ENCODE measurements around the gene ANO4. TPM values are rescaled to one million over a fixed set of nuclear protein-coding genes. Genes with fewer than 3 reads are reported as not detected.

ANO4 gene
- total RNA-seq, 3 donors from 2014 or later (not counting 1 experiment from before 2014, with no cell fraction given): not detected

DNA sequence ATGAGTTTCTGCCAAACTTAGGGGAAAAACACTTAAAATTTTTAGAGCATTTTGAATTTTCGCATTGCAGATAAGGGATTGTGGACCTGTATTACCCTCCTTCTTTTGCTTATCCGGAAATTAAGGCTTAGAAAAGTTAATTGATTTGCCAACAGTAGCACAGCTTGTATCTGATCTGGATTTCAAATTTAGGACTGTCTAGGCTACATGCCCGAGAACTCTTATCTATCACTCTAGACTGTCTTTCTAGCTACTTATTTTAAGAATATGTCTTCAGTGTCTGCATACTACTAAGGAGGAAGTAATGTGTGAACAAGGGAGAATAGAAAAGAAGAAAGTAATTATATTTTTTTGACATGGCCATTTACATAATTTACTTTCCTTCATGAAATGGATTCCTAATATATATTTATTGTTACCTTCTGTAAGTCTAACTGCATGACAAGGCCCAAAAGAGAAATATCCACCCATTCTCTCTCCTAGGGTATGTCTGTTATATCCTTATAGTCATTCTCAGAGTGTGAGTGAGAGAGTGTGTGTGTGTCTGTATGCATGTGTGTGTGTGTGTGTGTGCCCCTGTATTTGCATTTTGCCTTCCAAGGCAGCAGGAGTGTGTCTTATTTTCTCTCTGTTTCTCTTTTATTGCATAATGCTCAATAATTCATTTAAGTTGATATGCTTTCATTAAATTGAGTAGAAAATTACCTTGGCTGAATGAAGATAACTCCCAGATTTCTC lies 283.4 kb downstream of the ANO4 start:
- H3K36me3 Mint-ChIP-seq: no peaks in the 10 kb centered on the region
- no peaks in the 10 kb centered on the region for H3K27me3 ChIP-seq (ENCODE audit: control insufficient read depth, insufficient read depth, low read length)
- 89% methylated on average over 2 of the region's 3 CpGs for WGBS (ENCODE audit: insufficient coverage)
- no peak overlapping the region for H3K27ac ChIP-seq (ENCODE audit: low read length)
- no peak overlapping the region for H3K4me3 Mint-ChIP-seq
- peaks cover 0 to 2% of the 10 kb centered on the region in 2 donors for H3K27me3 Mint-ChIP-seq (ENCODE audit: low read depth in 2 of 2)
- TF ChIP-seq, protein P1, sequence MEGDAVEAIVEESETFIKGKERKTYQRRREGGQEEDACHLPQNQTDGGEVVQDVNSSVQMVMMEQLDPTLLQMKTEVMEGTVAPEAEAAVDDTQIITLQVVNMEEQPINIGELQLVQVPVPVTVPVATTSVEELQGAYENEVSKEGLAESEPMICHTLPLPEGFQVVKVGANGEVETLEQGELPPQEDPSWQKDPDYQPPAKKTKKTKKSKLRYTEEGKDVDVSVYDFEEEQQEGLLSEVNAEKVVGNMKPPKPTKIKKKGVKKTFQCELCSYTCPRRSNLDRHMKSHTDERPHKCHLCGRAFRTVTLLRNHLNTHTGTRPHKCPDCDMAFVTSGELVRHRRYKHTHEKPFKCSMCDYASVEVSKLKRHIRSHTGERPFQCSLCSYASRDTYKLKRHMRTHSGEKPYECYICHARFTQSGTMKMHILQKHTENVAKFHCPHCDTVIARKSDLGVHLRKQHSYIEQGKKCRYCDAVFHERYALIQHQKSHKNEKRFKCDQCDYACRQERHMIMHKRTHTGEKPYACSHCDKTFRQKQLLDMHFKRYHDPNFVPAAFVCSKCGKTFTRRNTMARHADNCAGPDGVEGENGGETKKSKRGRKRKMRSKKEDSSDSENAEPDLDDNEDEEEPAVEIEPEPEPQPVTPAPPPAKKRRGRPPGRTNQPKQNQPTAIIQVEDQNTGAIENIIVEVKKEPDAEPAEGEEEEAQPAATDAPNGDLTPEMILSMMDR (IDR thresholded peaks at IDR 0.05): no peak
- intact Hi-C loops (cut with micrococcal nuclease): no loop called here
- H3K27ac Mint-ChIP-seq: no peak overlapping the region
- peaks cover 4% of the 10 kb centered on the region in 2 donors for H3K9me3 Mint-ChIP-seq
- H3K9me3 ChIP-seq (ENCODE audit: control insufficient read depth, insufficient read depth, low read length): no peaks in the 10 kb centered on the region
- no peaks in the 10 kb centered on the region for H3K4me1 Mint-ChIP-seq
- ATAC-seq (no peak), DNase-seq (no peak)
- no peaks in the 10 kb centered on the region for H3K36me3 ChIP-seq (ENCODE audit: control insufficient read depth, insufficient read depth, low read length)
- H3K4me1 ChIP-seq (ENCODE audit: control insufficient read depth, insufficient read depth, low read length): no peaks in the 10 kb centered on the region
- H3K4me3 ChIP-seq (ENCODE audit: low read length): no peak overlapping the region

DNA sequence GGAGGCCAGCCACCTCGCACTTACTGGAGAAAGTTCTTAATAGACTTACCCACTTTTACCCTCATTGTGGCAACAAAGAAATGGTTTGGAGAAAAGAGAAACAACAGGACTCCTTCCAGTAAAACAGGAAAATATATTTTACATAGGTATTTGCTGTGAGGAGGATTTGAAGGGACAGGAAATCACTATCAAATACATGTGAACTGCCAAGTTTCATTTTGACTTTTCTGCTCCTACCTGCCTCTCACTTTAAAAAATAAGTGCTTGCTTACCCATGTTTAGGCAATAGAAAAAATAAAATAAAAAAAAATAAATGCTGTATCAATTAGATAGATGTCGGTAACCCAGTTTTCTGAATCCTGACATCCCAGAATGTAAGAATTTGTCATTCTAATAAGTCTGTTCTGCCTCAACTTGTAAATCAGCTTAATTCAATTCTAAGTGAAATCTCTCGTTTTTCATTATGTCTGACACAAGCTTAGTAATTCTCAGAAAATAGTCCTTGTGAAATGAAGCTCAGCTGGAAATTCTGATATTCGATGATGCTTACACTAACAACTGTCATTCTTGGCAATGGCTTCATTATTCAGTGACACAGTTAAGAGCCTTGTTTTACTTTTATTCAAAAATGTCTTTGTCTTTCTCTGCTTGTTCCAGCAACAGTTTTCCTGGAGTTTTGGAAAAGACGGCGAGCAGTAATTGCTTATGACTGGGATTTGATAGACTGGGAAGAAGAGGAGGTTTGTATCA lies 284.1 kb downstream of the ANO4 start:
- Histone ChIP-seq H3K27me3 (ENCODE audit: control insufficient read depth, insufficient read depth, low read length) (no peaks in the 10 kb centered on the region), H3K9me3 (ENCODE audit: control insufficient read depth, insufficient read depth, low read length) (no peaks in the 10 kb centered on the region), H3K36me3 (ENCODE audit: control insufficient read depth, insufficient read depth, low read length) (no peaks in the 10 kb centered on the region), H3K4me1 (ENCODE audit: control insufficient read depth, insufficient read depth, low read length) (no peaks in the 10 kb centered on the region), H3K27ac (ENCODE audit: low read length) (no peak overlapping the region), H3K4me3 (ENCODE audit: low read length) (no peak overlapping the region)
- ATAC-seq (no peak), DNase-seq (no peak)
- H3K27ac Mint-ChIP-seq: no peak overlapping the region
- no peaks in the 10 kb centered on the region for H3K4me1 Mint-ChIP-seq
- peaks cover 0 to 2% of the 10 kb centered on the region in 2 donors for H3K27me3 Mint-ChIP-seq (ENCODE audit: low read depth in 2 of 2)
- no peaks in the 10 kb centered on the region for H3K36me3 Mint-ChIP-seq
- TF ChIP-seq, protein P1 (IDR thresholded peaks at IDR 0.05): no peak
- peaks cover 4% of the 10 kb centered on the region in 2 donors for H3K9me3 Mint-ChIP-seq
- H3K4me3 Mint-ChIP-seq: no peak overlapping the region
- intact Hi-C loops (cut with micrococcal nuclease): no loop called here
- WGBS (ENCODE audit: insufficient coverage): 91% methylated on average over 5 of the region's 6 CpGs

DNA sequence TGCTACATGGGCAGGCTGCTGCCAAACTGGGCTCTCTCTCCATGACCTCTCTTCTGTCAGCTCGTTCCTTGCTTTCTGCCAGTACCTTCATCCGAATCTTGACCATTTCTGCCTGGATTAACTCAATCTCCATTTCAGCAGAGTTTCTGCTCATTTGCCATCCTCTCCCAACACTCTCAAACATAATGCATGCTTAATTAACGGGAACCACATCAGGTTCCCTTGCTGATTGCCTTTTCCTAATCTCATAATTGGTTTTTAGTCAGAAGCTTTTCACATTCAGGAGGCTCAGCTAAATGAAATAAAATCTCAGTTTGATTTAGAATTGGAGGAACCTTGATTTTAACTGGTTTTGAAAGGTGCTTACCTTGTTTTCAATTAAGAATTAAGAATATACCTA lies 288.1 kb downstream of the ANO4 start:
- DNase-seq: no peak
- Histone ChIP-seq H3K4me1 (ENCODE audit: control insufficient read depth, insufficient read depth, low read length) (no peaks in the 10 kb centered on the region), H3K36me3 (ENCODE audit: control insufficient read depth, insufficient read depth, low read length) (no peaks in the 10 kb centered on the region), H3K9me3 (ENCODE audit: control insufficient read depth, insufficient read depth, low read length) (no peaks in the 10 kb centered on the region), H3K27ac (ENCODE audit: low read length) (no peak overlapping the region), H3K27me3 (ENCODE audit: control insufficient read depth, insufficient read depth, low read length) (no peaks in the 10 kb centered on the region), H3K4me3 (ENCODE audit: low read length) (no peak overlapping the region)
- H3K27me3 Mint-ChIP-seq (ENCODE audit: low read depth in 2 of 2): peaks cover 0 to 2% of the 10 kb centered on the region in 2 donors
- no peak for ATAC-seq
- intact Hi-C loops (cut with micrococcal nuclease): no loop called here
- WGBS (ENCODE audit: insufficient coverage): 80% methylated on average over 3 of the region's 3 CpGs
- H3K4me3 Mint-ChIP-seq: no peak overlapping the region
- H3K4me1 Mint-ChIP-seq: no peaks in the 10 kb centered on the region
- H3K9me3 Mint-ChIP-seq: peaks cover 4 to 10% of the 10 kb centered on the region in 2 donors
- no peak overlapping the region for H3K27ac Mint-ChIP-seq
- TF ChIP-seq, protein P1 (IDR thresholded peaks at IDR 0.05): no peak
- H3K36me3 Mint-ChIP-seq: no peaks in the 10 kb centered on the region

All from natural killer cell (primary cell).